GM12865 (cell line): ENCODE data around the gene RAB3IL1.
A peak's percentile ranks its signal among the peaks of the same experiment; 100 is the strongest.

ENCODE experiments used
- DNase-seq: peaks from one replicate; pipeline ENCODE4 v3.0.0; 2010; ENCODE audit warnings: low read depth
- H3K4me3 ChIP-seq: 2 replicates; pipeline ENCODE4 v1.5.1; 2011; ENCODE audit warnings: mild to moderate bottlenecking, low read depth, low read length, control low read depth
- TF ChIP-seq, protein P1 (sequence below): IDR thresholded peaks from 2 replicates; pipeline ENCODE4 v1.5.1; 2011; ENCODE audit warnings: low read length, control low read depth, low read depth, inconsistent platforms; ENCODE audit not compliant: insufficient read depth; ENCODE audit errors: missing control alignments

Gene RAB3IL1

GRCh38 chr11:61873588-61874376 lies 43.6 kb downstream of the RAB3IL1 start:
- H3K4me3 ChIP-seq = no peak overlapping the region
- TF ChIP-seq, protein P1, sequence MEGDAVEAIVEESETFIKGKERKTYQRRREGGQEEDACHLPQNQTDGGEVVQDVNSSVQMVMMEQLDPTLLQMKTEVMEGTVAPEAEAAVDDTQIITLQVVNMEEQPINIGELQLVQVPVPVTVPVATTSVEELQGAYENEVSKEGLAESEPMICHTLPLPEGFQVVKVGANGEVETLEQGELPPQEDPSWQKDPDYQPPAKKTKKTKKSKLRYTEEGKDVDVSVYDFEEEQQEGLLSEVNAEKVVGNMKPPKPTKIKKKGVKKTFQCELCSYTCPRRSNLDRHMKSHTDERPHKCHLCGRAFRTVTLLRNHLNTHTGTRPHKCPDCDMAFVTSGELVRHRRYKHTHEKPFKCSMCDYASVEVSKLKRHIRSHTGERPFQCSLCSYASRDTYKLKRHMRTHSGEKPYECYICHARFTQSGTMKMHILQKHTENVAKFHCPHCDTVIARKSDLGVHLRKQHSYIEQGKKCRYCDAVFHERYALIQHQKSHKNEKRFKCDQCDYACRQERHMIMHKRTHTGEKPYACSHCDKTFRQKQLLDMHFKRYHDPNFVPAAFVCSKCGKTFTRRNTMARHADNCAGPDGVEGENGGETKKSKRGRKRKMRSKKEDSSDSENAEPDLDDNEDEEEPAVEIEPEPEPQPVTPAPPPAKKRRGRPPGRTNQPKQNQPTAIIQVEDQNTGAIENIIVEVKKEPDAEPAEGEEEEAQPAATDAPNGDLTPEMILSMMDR = no peak
- no peak for DNase-seq

GRCh38 chr11:61872935-61873565 lies 44.3 kb downstream of the RAB3IL1 start:
- no peak overlapping the region for H3K4me3 ChIP-seq
- DNase-seq = no peak
- TF ChIP-seq, protein P1 = no peak

DNA sequence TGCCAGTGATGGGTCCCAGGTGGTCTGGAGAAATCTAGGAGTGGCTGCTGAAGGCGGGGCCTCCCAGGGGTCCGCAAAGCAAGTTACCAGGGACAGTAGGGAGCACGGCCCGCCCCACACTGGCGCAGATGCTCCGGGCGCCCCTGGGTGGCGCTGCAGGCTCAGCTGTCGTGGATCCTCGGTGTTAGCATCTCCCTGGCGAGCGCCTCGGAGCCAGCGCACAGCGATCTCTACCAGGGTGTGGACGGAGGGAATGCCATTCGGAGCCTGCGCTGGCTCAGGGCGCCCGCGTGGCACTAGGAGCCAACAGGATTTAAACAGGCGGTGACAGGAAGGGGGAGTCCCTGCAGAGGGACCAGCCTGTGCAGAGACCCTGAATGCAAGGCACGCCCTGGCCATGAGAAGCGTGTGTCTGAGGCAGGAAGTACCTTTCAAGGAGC lies 46.2 kb downstream of the RAB3IL1 start:
- TF ChIP-seq, protein P1 = peak; percentile 95
- peak; percentile 71 for DNase-seq
- H3K4me3 ChIP-seq = no peak overlapping the region

- no peak overlapping the region for H3K4me3 ChIP-seq
- no peak for DNase-seq
- TF ChIP-seq, protein P1 = no peak
Measured at GRCh38 chr11:61870541-61871031, 46.8 kb downstream of the RAB3IL1 start.

- TF ChIP-seq, protein P1 = no peak
- no peak overlapping the region for H3K4me3 ChIP-seq
- no peak for DNase-seq
Measured at GRCh38 chr11:61869708-61870451, 47.5 kb downstream of the RAB3IL1 start.

DNA sequence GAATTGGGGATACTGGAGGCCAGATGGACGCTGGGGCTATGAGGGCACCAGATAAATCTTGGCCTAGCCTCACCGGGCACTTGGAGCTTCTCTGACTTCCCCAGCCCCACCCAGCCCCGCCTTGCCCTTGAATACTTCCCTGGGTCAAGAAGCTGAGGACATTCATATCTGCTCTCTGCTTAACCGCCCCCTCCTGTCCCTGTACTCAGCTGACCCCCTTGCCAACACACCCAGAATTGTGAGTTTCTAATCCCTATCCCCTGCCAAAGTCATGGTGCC lies 48.0 kb downstream of the RAB3IL1 start:
- H3K4me3 ChIP-seq = no peak overlapping the region
- TF ChIP-seq, protein P1 = no peak
- no peak for DNase-seq
